Epidermal melanocyte (primary cell): Measurements from ENCODE around the gene MAGEA8.
A peak's percentile ranks its signal among the peaks of the same experiment; 100 is the strongest.
"Not testable (repeated sequence)": the region's sequence is repeated elsewhere in the genome, so short reads cannot be mapped to it uniquely, and the experiment has no call there.

ENCODE experiments used
- DNase-seq: peaks from one replicate; pipeline ENCODE4 v3.0.0; 2011; ENCODE audit warnings: low spot score; ENCODE audit not compliant: insufficient read length

Gene MAGEA8

GRCh38 chrX:149903889-149904748 lies 23.1 kb downstream of the MAGEA8 start:
- no peak for DNase-seq

DNA sequence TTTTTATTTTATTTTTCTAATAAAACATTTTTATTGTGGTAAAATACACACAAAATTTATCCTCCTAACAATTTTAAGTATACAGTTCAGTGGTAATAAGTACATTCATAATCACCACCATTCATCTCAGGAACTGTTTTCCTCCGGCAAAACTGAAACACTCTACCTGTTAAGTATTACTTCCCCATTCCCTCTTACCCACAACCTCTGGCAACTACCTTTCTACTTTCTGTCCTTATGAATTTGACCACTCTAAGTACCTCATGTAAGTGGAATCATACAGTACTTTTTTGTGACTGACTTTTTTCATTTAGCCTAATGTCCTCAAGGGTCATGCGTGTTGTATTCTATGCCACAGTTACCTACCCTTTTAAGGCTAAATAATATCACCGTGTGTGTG lies 27.3 kb downstream of the MAGEA8 start:
- DNase-seq = no peak

- DNase-seq = no peak
Measured at GRCh38 chrX:149908727-149909126, 27.7 kb downstream of the MAGEA8 start.

DNA sequence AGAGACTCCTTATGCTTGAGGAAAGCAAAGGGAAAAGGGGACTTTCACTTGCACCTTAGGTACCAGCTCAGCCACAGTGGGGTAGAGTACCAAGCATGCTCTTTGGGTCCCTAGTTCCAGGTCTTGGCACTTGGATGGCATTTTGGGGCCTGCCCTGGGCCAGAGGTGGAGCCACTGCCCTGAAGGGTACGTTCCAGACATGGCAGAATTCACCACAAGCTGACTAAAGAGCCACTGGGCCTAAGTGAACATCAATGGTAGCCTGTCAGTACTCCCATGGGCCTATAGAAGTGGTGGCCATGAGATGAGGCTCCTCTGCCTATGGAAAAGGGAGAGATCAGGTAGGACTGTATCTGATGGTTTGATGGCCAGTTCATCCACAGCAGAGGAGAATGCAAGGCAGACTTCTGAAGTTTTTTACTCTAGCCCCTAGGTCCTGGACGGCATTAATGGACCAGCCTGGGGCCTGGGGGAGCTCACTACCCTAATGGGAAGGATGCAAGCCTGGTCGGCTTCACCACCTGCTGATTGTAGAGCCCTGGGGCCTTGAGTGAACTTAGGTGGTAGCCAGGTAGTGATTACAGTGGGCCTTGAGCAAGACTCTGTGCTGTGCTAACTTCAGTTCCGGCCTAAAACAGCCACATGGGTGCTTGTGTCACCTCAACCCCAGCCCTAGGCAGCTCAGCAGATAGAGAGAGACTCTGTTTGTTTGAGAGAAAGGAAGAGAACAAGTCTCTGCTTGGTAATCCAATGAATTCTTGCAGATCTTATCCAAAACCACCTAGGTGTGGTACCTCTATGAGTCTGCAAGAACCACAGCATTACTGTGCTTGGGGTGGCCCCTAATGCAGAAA lies 28.6 kb downstream of the MAGEA8 start:
- no peak for DNase-seq

DNA sequence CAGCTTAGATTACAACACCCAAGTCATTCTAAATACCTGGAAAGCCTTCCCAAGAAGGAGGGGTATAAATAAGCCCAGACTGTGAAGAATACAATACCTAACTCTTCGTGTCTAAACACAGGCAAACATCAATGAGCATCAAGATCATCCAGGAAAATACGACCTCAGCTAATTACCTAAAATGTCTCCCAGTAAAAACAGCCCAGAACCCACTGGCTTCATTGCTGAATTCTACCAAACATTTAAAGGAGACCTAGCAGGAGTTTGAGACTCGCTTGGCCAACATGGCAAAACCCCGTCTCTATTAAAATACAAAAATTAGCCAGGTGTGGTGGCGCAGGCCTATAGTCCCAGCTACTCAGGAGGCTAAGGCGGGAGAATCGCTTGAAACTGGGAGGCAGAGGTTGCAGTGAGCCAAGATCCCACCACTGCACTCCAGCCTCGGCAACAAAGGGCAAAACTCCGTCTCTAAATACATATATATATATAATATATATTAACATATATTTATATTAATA lies 29.3 kb downstream of the MAGEA8 start:
- no peak for DNase-seq

GRCh38 chrX:149916745-149917392 lies 35.9 kb downstream of the MAGEA8 start:
- DNase-seq = peak; percentile 11

DNA sequence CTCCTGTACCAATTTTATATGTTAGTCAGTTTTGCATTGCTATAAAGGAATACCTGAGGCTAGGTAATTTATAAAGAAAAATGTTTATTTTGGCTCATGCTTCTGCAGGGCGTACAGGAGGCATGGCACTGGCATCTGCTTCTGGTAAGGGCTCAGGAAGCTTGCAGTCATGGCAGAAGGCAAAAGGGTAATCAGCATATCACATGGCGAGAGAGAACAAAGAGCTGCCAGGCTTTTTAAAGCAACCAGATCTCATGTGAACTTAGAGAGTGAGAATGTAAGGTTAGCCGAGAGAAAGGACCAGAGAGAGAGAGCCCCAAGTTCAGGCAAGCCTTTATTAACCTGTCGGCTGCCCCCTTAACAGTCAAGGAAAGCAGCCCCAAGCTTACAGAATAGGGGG lies 42.9 kb downstream of the MAGEA8 start:
- DNase-seq = not testable (repeated sequence)

DNA sequence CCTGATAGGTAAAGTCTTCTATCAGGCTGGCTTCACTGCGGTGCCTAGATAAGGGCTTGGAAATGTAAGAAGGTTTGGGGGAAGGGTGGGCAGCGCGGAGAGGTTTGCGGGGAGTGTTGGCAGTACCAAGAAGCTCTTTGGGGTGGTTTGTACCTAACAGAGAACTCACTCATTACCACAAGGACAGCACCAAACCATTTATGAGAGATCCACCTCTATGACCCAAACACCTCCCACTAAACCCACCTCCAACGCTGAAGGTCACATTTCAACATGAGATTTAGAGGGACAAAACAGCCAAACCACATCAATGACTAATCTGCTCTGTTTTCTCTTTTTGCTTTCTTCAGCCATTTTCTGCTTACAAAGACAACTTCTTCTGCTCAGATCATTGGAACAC lies 43.5 kb downstream of the MAGEA8 start:
- DNase-seq = not testable (repeated sequence)

GRCh38 chrX:149927245-149927963 lies 46.4 kb downstream of the MAGEA8 start:
- DNase-seq = not testable (repeated sequence)

GRCh38 chrX:149927964-149928258 lies 46.9 kb downstream of the MAGEA8 start:
- DNase-seq = not testable (repeated sequence)

DNA sequence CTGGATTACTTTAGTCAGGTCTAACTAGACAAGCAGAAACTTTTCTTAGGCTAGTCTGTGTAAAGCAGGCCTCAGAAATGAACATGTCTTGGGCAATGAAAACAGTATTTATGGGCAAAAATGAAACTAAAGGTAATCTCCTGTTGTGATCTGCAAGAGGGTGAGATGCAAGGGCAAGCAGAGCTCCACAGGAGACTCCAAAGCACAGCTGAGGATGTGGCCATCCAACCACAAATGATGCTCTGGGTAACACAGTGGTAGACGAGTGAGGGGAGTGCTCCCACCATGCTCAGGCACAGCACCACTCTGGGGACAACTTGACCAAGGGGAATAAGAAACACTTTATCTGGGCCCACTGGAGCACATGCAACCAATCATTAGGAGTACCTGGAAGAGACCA lies 47.7 kb downstream of the MAGEA8 start:
- not testable (repeated sequence) for DNase-seq

DNA sequence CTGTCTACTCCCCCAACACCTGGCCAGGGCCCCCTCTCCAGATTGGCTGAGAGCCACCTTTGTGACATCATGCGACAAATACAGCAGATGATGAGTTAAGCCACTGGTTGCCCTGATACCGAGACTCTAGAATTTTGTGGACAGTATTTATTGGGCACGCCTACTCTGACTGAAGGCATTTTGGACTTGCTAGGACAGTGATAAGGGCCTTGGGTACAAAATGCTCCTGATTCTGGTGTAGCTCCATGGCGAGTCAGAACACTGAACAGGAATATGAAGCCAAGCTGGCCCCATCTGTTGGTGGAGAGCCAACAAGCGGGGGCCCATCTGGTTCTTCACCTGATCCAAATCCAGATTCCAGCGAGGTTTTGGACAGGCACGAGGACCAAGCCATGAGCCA lies 48.4 kb downstream of the MAGEA8 start, which contains the start of gene HSFX4:
HSFX4 (plus strand) TSS at position 174 of the 400 bp plus-strand sequence; CDS start at position 246, 72 bp downstream.
- DNase-seq = not testable (repeated sequence)

- DNase-seq = not testable (repeated sequence)
Measured at GRCh38 chrX:149931355-149931754, 50.4 kb downstream of the MAGEA8 start.

GRCh38 chrX:149932150-149932549 lies 51.2 kb downstream of the MAGEA8 start:
- DNase-seq = not testable (repeated sequence)

DNA sequence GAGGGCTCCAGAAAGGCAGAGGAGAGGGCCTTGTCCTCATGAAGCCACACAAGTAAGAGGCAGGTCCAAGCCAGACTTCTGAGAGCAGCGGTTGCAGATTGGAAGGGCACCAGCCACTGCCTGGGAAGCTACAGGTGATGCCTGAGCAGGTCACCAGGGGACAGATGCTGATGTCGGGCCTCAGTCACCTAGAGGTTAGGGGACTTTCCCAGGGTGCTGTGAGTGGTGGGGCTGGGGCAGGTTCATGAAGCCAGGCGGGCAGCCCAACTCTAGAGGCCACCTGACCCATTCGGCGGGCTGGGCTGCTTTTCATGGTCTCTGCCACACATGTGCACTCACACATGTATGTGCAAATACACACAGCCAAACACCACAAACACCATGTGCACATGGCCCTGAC lies 52.0 kb downstream of the MAGEA8 start:
- not testable (repeated sequence) for DNase-seq

DNA sequence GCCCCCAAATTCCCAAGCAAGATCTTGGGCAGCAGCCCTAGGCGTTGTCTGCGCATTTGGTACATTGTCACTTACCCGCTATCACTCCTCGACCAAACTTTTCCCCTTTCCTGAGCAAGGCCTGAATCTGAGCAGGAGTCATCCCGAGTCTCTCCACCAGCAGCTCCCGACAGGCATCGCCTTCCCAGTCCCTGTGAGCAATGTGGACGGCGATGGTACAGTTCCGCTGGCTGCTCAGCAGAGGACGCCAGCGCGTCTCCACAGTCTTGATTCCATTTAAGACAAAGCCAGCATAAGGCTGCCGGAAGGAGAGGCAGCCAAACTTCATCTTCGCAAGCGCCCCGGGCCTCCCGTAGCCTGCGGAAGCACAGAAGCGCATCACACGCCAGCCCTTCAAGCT lies 52.6 kb downstream of the MAGEA8 start:
- not testable (repeated sequence) for DNase-seq
